ENCODE results near the gene HSPH1.

DNA sequence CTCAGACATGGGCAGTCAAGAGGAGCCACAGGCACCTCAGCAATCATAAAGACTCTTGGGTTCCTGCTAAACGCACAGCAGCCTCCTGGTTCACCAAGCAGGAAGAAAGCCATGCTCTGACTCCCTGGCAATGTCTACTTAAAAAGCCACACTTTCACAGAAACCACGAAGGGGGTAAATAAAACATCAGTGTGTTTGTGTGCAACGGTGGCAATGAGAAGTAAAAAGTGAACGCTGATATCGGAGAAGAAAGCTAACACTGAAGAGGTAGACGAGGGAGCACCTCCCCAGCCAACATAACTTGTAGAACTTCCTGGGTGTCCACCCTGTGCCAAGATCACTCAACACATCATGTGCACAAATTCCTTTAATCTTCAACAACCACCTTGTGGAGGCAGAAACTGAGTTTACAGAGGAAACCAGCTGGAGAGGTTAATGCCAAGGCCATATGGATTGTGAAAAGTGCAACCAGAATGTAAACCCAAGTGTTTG is 30.2 kb downstream of the HSPH1 start:
- TF ChIP-seq, protein P1, sequence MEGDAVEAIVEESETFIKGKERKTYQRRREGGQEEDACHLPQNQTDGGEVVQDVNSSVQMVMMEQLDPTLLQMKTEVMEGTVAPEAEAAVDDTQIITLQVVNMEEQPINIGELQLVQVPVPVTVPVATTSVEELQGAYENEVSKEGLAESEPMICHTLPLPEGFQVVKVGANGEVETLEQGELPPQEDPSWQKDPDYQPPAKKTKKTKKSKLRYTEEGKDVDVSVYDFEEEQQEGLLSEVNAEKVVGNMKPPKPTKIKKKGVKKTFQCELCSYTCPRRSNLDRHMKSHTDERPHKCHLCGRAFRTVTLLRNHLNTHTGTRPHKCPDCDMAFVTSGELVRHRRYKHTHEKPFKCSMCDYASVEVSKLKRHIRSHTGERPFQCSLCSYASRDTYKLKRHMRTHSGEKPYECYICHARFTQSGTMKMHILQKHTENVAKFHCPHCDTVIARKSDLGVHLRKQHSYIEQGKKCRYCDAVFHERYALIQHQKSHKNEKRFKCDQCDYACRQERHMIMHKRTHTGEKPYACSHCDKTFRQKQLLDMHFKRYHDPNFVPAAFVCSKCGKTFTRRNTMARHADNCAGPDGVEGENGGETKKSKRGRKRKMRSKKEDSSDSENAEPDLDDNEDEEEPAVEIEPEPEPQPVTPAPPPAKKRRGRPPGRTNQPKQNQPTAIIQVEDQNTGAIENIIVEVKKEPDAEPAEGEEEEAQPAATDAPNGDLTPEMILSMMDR (IDR thresholded peaks at IDR 0.05): no peak
- TF ChIP-seq POLR2A (IDR thresholded peaks at IDR 0.05): no peak

All from heart left ventricle (tissue), 13 donors.